ENCODE data around the gene AK5.
"Not testable (repeated sequence)": the region's sequence is repeated elsewhere in the genome, so short reads cannot be mapped to it uniquely, and the experiment has no call there.

The AK5 gene

GRCh38 chr1:77405186-77405585, 123.4 kb downstream of the AK5 start:
- Histone ChIP-seq H3K9ac (ENCODE audit: low read depth, low read length, poor library complexity, severe bottlenecking) (no peak overlapping the region), H3K36me3 (ENCODE audit: insufficient read depth, low read length) (no peaks in the 10 kb centered on the region), H3K4me3 (ENCODE audit: low read length, poor library complexity, severe bottlenecking) (no peak overlapping the region), H2AFZ (ENCODE audit: low read length) (no peak overlapping the region), H4K20me1 (ENCODE audit: insufficient read depth, low read length, poor library complexity, severe bottlenecking) (no peaks in the 10 kb centered on the region), H3F3A (ENCODE audit: low read depth) (no peaks in the 10 kb centered on the region), H3K9me2 (replicated peaks; ENCODE audit: low read depth, low read length) (no peaks in the 10 kb centered on the region), H3K79me2 (ENCODE audit: insufficient read depth, low read length) (no peaks in the 10 kb centered on the region), H3K9me3 (ENCODE audit: insufficient read depth, low read depth, low read length) (no peaks in the 10 kb centered on the region), H3K4me2 (ENCODE audit: low read depth, low read length, poor library complexity, severe bottlenecking) (no peak overlapping the region), H3K4me1 (ENCODE audit: insufficient read depth, low read length, poor library complexity, severe bottlenecking) (no peaks in the 10 kb centered on the region), H3K27me3 (ENCODE audit: insufficient read depth, low read length, poor library complexity, severe bottlenecking) (no peaks in the 10 kb centered on the region)
- TF ChIP-seq EZH2phosphoT487 (IDR thresholded peaks at IDR 0.05; ENCODE audit: borderline replicate concordance) = no peak
- TF ChIP-seq CTCF (conservative IDR thresholded peaks at IDR 0.05; ENCODE audit: low read length) = no peak

GRCh38 chr1:77406661-77407060, 124.8 kb downstream of the AK5 start:
- H3K27me3 ChIP-seq (ENCODE audit: insufficient read depth, low read length, poor library complexity, severe bottlenecking) = no peaks in the 10 kb centered on the region
- no peaks in the 10 kb centered on the region for H3F3A ChIP-seq (ENCODE audit: low read depth)
- H3K9me3 ChIP-seq (ENCODE audit: insufficient read depth, low read depth, low read length) = no peaks in the 10 kb centered on the region
- H3K79me2 ChIP-seq (ENCODE audit: insufficient read depth, low read length) = no peaks in the 10 kb centered on the region
- H3K9me2 ChIP-seq (replicated peaks; ENCODE audit: low read depth, low read length) = no peaks in the 10 kb centered on the region
- no peak for TF ChIP-seq CTCF (conservative IDR thresholded peaks at IDR 0.05; ENCODE audit: low read length)
- TF ChIP-seq EZH2phosphoT487 (IDR thresholded peaks at IDR 0.05; ENCODE audit: borderline replicate concordance) = no peak
- no peak overlapping the region for H2AFZ ChIP-seq (ENCODE audit: low read length)
- no peaks in the 10 kb centered on the region for H3K36me3 ChIP-seq (ENCODE audit: insufficient read depth, low read length)
- no peaks in the 10 kb centered on the region for H3K4me1 ChIP-seq (ENCODE audit: insufficient read depth, low read length, poor library complexity, severe bottlenecking)
- H3K4me2 ChIP-seq (ENCODE audit: low read depth, low read length, poor library complexity, severe bottlenecking) = no peak overlapping the region
- no peak overlapping the region for H3K4me3 ChIP-seq (ENCODE audit: low read length, poor library complexity, severe bottlenecking)
- H4K20me1 ChIP-seq (ENCODE audit: insufficient read depth, low read length, poor library complexity, severe bottlenecking) = no peaks in the 10 kb centered on the region
- H3K9ac ChIP-seq (ENCODE audit: low read depth, low read length, poor library complexity, severe bottlenecking) = no peak overlapping the region

GRCh38 chr1:77407738-77408375, 126.0 kb downstream of the AK5 start:
- no peaks in the 10 kb centered on the region for H3K9me2 ChIP-seq (replicated peaks; ENCODE audit: low read depth, low read length)
- no peaks in the 10 kb centered on the region for H4K20me1 ChIP-seq (ENCODE audit: insufficient read depth, low read length, poor library complexity, severe bottlenecking)
- TF ChIP-seq EZH2phosphoT487 (IDR thresholded peaks at IDR 0.05; ENCODE audit: borderline replicate concordance) (no peak), CTCF (conservative IDR thresholded peaks at IDR 0.05; ENCODE audit: low read length) (no peak)
- H2AFZ ChIP-seq (ENCODE audit: low read length) = no peak overlapping the region
- H3K4me2 ChIP-seq (ENCODE audit: low read depth, low read length, poor library complexity, severe bottlenecking) = no peak overlapping the region
- no peaks in the 10 kb centered on the region for H3F3A ChIP-seq (ENCODE audit: low read depth)
- H3K4me3 ChIP-seq (ENCODE audit: low read length, poor library complexity, severe bottlenecking) = no peak overlapping the region
- no peak overlapping the region for H3K9ac ChIP-seq (ENCODE audit: low read depth, low read length, poor library complexity, severe bottlenecking)
- H3K9me3 ChIP-seq (ENCODE audit: insufficient read depth, low read depth, low read length) = no peaks in the 10 kb centered on the region
- H3K79me2 ChIP-seq (ENCODE audit: insufficient read depth, low read length) = no peaks in the 10 kb centered on the region
- H3K36me3 ChIP-seq (ENCODE audit: insufficient read depth, low read length) = no peaks in the 10 kb centered on the region
- H3K27me3 ChIP-seq (ENCODE audit: insufficient read depth, low read length, poor library complexity, severe bottlenecking) = no peaks in the 10 kb centered on the region
- peaks cover under 1% of the 10 kb centered on the region for H3K4me1 ChIP-seq (ENCODE audit: insufficient read depth, low read length, poor library complexity, severe bottlenecking)

- not testable (repeated sequence) for H3K36me3 ChIP-seq (ENCODE audit: insufficient read depth, low read length); H3K4me1 ChIP-seq (ENCODE audit: insufficient read depth, low read length, poor library complexity, severe bottlenecking); H2AFZ ChIP-seq (ENCODE audit: low read length); H3K9ac ChIP-seq (ENCODE audit: low read depth, low read length, poor library complexity, severe bottlenecking); H3K9me2 ChIP-seq (replicated peaks; ENCODE audit: low read depth, low read length); H4K20me1 ChIP-seq (ENCODE audit: insufficient read depth, low read length, poor library complexity, severe bottlenecking); H3K4me2 ChIP-seq (ENCODE audit: low read depth, low read length, poor library complexity, severe bottlenecking); H3K4me3 ChIP-seq (ENCODE audit: low read length, poor library complexity, severe bottlenecking); H3F3A ChIP-seq (ENCODE audit: low read depth); H3K9me3 ChIP-seq (ENCODE audit: insufficient read depth, low read depth, low read length); H3K27me3 ChIP-seq (ENCODE audit: insufficient read depth, low read length, poor library complexity, severe bottlenecking); H3K79me2 ChIP-seq (ENCODE audit: insufficient read depth, low read length)
Observed at GRCh38 chr1:77408933-77409332, 127.1 kb downstream of the AK5 start.

Data from Loucy (cell line).